GM12892 (cell line): ENCODE measurements around the gene ABR.

Experiments used
- POLR2A ChIP-seq: IDR thresholded peaks from 2 replicates; pipeline ENCODE4 v1.6.1; 2011; ENCODE audit warnings: low read depth, low read length, control low read depth
- TAF1 ChIP-seq: IDR thresholded peaks from 2 replicates; pipeline ENCODE4 v1.6.1; 2011; ENCODE audit warnings: low read depth, mild to moderate bottlenecking, control low read depth, low read length, borderline replicate concordance

DNA sequence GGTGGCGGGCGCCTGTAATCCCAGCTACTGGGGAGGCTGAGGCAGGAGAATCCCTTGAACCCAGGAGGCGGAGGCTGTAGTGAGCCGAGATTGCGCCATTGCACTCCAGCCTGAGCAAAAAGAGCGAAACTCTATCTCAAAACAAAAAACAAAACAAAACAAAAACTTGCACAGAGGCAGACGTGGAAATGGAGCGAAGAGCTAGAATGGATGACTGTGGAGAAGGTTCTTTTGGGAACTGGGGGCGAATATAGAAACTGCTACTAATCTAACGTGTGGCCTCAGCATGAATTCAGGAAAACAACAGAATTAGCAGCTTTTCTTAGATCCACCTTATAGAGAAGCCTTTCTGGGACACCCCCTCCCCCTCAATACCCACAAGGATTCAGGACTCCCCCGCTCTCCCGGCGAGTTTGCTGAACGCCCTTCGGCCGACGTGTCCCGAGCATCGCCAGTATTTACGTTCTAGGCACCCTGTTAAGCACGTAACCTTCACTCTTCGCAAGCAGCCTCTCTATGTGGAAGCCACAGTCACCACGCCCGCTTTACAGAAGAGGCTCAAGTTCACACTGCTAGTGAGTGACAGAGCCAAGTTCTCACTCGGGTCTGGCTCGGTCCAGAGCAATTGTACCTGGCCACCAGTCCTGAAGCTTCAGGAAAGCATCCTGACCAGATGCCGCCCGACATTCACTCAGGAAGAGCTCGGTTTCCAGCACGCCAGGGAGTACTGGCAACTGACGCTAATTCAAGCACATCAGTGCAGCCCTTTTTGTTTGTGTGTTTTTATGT lies 13.3 kb upstream of the ABR start:
- no peak for TF ChIP-seq POLR2A
- TF ChIP-seq TAF1: no peak
